ENCODE measurements around the gene GID8.

- TF ChIP-seq, protein P1, sequence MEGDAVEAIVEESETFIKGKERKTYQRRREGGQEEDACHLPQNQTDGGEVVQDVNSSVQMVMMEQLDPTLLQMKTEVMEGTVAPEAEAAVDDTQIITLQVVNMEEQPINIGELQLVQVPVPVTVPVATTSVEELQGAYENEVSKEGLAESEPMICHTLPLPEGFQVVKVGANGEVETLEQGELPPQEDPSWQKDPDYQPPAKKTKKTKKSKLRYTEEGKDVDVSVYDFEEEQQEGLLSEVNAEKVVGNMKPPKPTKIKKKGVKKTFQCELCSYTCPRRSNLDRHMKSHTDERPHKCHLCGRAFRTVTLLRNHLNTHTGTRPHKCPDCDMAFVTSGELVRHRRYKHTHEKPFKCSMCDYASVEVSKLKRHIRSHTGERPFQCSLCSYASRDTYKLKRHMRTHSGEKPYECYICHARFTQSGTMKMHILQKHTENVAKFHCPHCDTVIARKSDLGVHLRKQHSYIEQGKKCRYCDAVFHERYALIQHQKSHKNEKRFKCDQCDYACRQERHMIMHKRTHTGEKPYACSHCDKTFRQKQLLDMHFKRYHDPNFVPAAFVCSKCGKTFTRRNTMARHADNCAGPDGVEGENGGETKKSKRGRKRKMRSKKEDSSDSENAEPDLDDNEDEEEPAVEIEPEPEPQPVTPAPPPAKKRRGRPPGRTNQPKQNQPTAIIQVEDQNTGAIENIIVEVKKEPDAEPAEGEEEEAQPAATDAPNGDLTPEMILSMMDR (IDR thresholded peaks at IDR 0.05), result no peak
- TF ChIP-seq EP300 (IDR thresholded peaks at IDR 0.05; ENCODE audit: borderline replicate concordance in 1 of 2, low read depth in 1 of 2, low read length in 1 of 2), result no peak
- no peak for TF ChIP-seq REST (IDR thresholded peaks at IDR 0.05; ENCODE audit: low read depth, low read length)
- TF ChIP-seq MEF2A (IDR thresholded peaks at IDR 0.05; ENCODE audit: borderline replicate concordance, low read depth), result no peak
- no peak for TF ChIP-seq JUND (IDR thresholded peaks at IDR 0.05)
- TF ChIP-seq RFX5 (IDR thresholded peaks at IDR 0.05; ENCODE audit: low read length), result no peak
- no peak for TF ChIP-seq TAF1 (IDR thresholded peaks at IDR 0.05; ENCODE audit: borderline replicate concordance, low read depth, low read length)
These were observed 2.6 kb upstream of the GID8 start for GRCh38 chr20:62935204-62935967.

Measured in SK-N-SH (cell line).